ENCODE measurements around the gene TENM4. TPM values are rescaled to one million over a fixed set of nuclear protein-coding genes. Genes with fewer than 3 reads are reported as not detected.
"Not testable (repeated sequence)": the region's sequence is repeated elsewhere in the genome, so short reads cannot be mapped to it uniquely, and the experiment has no call there.

Gene TENM4
- total RNA-seq, 1 donor from 2014 or later: under 0.01 TPM

- no peak for DNase-seq (ENCODE audit: low read depth in 2 of 2)
Observed at GRCh38 chr11:78612721-78613377, 828.0 kb downstream of the TENM4 start.

GRCh38 chr11:78609321-78609720 is 831.5 kb downstream of the TENM4 start:
- not testable (repeated sequence) for DNase-seq (ENCODE audit: low read depth in 2 of 2)

GRCh38 chr11:78607696-78608095 is 833.1 kb downstream of the TENM4 start:
- DNase-seq (ENCODE audit: low read depth in 2 of 2): no peak

GRCh38 chr11:78606667-78607066 is 834.2 kb downstream of the TENM4 start:
- no peak for DNase-seq (ENCODE audit: low read depth in 2 of 2)

DNA sequence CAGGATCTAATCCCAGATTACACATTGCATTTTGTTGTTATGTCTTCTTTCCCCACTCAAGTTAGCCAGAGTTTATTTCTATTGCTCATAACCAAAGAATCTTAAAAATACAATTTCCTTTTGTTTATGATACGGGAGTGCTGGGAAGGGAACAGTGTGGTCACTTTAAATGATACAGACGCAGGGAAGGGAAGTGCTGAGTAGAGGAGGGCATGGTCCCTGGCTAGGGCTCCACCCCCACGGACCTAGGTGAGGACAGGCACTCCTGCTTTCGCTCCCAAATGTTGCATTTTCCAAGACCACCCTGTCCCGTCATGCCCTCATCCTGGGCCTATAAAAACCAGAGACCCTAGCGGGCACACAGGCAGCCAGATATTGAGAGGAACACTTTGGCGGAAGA is 835.5 kb downstream of the TENM4 start:
- DNase-seq (ENCODE audit: low read depth in 2 of 2): no peak

DNA sequence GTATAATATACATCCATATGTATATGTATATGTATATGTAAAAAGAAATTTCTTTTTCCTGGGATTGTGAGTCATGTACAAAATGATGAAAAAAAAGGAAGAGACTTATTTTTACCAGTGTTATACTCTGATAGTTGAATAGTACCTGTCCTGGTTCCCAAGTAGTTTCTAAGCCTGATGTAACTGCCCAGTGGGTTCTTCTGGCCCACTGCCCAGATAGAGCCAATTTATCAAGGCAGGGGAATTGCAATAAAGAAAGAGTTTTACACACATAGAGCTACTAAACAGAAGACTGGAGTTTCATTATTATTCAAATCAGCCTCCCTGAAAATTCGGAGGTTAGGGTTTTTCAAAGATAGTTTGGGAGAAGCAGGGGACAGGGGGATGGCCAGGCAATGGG is 837.0 kb downstream of the TENM4 start:
- DNase-seq (ENCODE audit: low read depth in 2 of 2): no peak

Measured in dermis microvascular lymphatic vessel endothelial cell (primary cell).